NB4 (cell line): ENCODE results near the gene RPP21.

ENCODE experiments used
- MAX ChIP-seq: IDR thresholded peaks from 2 replicates; pipeline ENCODE4 v1.6.1; 2011; ENCODE audit warnings: low read depth, low read length
- MYC ChIP-seq: IDR thresholded peaks from 2 replicates; pipeline ENCODE4 v1.6.1; 2011; ENCODE audit warnings: low read depth, low read length
- TF ChIP-seq, protein P1 (sequence below): IDR thresholded peaks from one replicate; pipeline ENCODE4 v1.5.1; 2012; ENCODE audit warnings: low read depth, low read length

GRCh38 chr6:30355281-30355680, 10.3 kb downstream of the RPP21 start:
- TF ChIP-seq, protein P1, sequence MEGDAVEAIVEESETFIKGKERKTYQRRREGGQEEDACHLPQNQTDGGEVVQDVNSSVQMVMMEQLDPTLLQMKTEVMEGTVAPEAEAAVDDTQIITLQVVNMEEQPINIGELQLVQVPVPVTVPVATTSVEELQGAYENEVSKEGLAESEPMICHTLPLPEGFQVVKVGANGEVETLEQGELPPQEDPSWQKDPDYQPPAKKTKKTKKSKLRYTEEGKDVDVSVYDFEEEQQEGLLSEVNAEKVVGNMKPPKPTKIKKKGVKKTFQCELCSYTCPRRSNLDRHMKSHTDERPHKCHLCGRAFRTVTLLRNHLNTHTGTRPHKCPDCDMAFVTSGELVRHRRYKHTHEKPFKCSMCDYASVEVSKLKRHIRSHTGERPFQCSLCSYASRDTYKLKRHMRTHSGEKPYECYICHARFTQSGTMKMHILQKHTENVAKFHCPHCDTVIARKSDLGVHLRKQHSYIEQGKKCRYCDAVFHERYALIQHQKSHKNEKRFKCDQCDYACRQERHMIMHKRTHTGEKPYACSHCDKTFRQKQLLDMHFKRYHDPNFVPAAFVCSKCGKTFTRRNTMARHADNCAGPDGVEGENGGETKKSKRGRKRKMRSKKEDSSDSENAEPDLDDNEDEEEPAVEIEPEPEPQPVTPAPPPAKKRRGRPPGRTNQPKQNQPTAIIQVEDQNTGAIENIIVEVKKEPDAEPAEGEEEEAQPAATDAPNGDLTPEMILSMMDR, result no peak
- TF ChIP-seq MYC (no peak), MAX (no peak)
